ENCODE data around the gene SLAIN2.

DNA sequence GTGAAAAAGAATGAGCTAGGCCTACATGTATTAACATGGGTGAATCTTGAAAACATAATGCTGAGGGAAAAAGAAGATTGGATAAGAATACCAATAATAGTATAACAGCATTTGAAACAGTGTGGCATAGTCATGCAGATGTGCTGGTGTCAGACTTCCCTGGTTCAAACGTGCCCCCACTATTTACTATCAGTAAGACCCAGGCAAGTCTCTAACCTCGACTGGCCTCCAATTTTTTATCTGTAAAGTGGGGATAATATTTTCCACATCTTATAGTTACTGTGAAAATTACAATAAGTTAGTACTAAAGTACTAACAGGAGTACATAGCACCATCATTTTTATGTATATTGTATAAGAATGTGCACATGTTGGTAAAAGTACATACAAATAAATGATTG lies 17.0 kb upstream of the SLAIN2 start:
- TF ChIP-seq POLR2A (IDR thresholded peaks at IDR 0.05; ENCODE audit: low read depth, low read length) (no peak), POLR2AphosphoS5 (IDR thresholded peaks at IDR 0.05; ENCODE audit: low read depth, low read length) (no peak), TAF1 (IDR thresholded peaks at IDR 0.05; ENCODE audit: borderline replicate concordance, low read depth, low read length) (no peak)

Measured in GM12892 (cell line).